GM19099 (cell line): ENCODE data around the gene APP.

Experiments used
- POLR2A ChIP-seq: IDR thresholded peaks from 3 replicates; pipeline ENCODE4 v1.6.1; 2011; ENCODE audit warnings: low read depth; ENCODE audit not compliant: insufficient read length; ENCODE audit errors: extremely low read depth

Gene APP

GRCh38 chr21:25929856-25930520 lies 240.6 kb downstream of the APP start:
- no peak for TF ChIP-seq POLR2A

GRCh38 chr21:25927195-25927880 lies 243.2 kb downstream of the APP start:
- TF ChIP-seq POLR2A, result no peak

GRCh38 chr21:25925936-25926335 lies 244.6 kb downstream of the APP start:
- TF ChIP-seq POLR2A, result no peak

- TF ChIP-seq POLR2A, result no peak
Observed at GRCh38 chr21:25925064-25925800, 245.3 kb downstream of the APP start.

- TF ChIP-seq POLR2A, result no peak
Observed at GRCh38 chr21:25916226-25916625, 254.3 kb downstream of the APP start.

GRCh38 chr21:25913479-25913878 lies 257.1 kb downstream of the APP start:
- TF ChIP-seq POLR2A, result no peak

GRCh38 chr21:25912402-25912746 lies 258.2 kb downstream of the APP start:
- TF ChIP-seq POLR2A, result no peak

- TF ChIP-seq POLR2A, result no peak
Observed at GRCh38 chr21:25911730-25912401, 258.7 kb downstream of the APP start.

- no peak for TF ChIP-seq POLR2A
Observed at GRCh38 chr21:25910809-25911208, 259.8 kb downstream of the APP start.

GRCh38 chr21:25909341-25909740 lies 261.2 kb downstream of the APP start:
- no peak for TF ChIP-seq POLR2A

GRCh38 chr21:25908495-25908894 lies 262.1 kb downstream of the APP start:
- TF ChIP-seq POLR2A, result no peak

GRCh38 chr21:25907573-25908275 lies 262.8 kb downstream of the APP start:
- no peak for TF ChIP-seq POLR2A

GRCh38 chr21:25906587-25906986 lies 264.0 kb downstream of the APP start:
- TF ChIP-seq POLR2A, result no peak

- TF ChIP-seq POLR2A, result no peak
Observed at GRCh38 chr21:25905126-25905525, 265.4 kb downstream of the APP start.
